NCI-H1092 treated with DMSO at 0.1 percent for 48 hours (cell line): ENCODE measurements around the gene CUX1.
"Not testable (repeated sequence)": the region's sequence is repeated elsewhere in the genome, so short reads cannot be mapped to it uniquely, and the experiment has no call there.

Source experiments
- DNase-seq: peaks from one replicate; lab custom pipeline; 2025; lab: John Stamatoyannopoulos, UW

The CUX1 gene

GRCh38 chr7:101792682-101793071, 24.7 kb upstream of the CUX1 start:
- DNase-seq: not testable (repeated sequence)

DNA sequence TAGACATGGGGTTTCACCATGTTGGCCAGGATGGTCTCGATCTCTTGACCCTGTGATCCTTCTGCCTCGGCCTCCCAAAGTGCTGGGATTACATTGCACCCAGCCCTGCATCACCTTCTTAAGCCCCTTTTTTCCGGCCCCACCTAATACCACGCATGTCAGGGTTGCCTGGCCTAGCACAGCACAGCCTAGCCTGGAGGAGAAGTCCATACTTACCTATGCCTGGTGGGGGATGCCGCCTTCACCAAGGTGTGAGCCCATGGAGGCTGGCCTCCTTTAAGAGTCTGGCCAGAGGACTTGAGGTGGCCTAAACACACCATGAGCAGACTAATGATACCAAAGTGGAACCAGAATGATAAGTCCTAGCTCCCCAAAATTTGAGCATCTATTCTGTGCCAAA, 22.0 kb upstream of the CUX1 start:
- DNase-seq: no peak

DNA sequence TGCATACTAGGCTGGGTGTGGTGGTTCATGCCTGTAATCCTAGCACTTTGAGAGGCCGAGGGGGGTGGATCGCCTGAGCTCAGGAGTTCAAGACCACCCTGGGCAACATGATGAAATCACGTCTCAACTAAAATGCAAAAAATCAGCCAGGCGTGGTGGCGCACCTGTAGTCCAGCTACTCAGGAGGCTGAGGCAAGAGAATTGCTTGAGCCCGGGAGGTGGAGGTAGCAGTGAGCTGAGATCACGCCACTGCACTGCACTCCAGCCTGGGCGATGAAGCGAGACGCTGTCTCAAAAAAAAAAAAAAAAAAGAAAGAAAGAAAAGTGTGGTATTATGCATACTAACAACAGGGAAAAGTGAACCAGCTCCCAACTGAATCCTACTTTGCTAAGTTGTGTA, 19.3 kb upstream of the CUX1 start:
- DNase-seq: not testable (repeated sequence)

DNA sequence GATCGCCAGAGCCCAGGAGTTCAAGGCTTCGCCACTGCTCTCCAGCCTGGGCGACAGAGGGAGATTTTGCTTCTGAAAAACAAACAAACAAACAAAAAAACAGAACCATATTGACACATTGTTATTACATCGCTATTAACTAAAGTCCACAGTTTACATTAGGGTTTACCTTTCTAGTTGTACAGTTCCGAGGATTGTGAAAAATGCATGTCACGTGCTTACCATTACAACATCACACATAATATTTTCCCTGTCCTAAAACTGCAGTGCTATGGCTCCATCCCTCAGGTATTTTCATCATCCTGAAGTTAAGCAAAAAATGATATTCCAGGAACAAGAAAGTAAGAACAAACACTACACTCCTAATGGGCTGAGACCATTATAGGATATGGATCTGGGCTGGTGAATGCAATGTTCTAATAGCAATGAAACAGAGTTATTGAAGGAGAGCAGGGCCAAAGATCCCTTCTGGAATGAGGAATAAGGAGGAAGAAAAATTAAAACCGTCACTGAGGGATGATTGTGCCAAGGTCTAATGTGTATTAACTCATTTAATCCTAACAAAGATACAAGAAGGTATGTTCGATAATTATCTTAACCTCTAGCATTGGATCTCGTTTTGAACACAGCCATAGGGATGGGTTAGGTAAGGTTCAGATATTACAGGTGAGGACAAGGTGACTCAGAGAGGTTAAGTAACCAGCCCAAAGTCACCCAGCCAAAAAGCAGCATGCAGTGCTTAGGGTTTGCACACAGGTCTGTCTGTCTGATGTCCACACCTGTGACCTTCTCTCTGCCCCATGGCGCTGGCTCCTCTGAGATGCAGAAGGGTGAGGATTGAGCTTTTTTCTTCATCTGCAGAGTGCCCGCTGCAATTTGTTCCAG, 14.0 kb upstream of the CUX1 start:
- no peak for DNase-seq

DNA sequence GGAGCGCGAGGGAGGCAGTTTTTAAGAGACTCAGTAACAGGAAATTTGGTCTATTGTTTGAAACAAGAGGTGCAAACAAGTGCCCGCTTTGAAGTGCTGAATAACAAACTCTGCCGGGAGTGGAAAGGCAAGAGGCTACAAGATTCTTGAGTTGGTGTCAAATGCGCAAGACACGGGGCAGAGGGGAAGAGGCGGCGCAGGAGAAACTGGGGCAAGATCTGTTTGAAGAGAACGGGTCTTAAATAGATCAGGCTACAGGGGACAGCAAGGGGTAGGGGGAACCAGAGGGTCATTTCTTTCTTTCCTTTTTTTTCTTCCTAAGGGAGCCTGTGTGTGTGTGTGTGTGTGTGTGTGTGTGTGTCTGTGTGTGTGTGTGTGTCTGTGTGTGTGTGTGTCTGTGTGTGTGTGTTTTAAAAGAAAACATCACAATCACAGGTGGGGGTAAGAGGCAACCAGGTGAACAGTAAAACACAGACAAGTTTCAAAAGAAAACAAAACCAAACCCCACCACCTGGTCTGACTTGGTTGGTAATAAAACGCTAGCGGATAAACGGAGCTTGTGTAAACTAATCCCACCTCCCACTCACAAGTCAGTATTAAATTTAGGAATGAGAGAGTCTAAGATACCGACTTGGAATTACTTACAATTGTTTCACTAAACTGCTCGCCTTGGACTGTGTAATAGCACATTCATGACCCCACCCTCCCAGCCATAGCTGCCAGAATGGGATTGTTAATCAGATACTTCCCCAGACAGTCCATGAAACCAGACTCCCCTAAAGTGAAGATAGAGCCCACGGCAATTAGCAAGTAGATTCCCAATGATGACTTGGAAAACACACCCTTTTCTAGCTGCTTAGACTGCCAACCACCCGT, 13.1 kb upstream of the CUX1 start:
- no peak for DNase-seq

DNA sequence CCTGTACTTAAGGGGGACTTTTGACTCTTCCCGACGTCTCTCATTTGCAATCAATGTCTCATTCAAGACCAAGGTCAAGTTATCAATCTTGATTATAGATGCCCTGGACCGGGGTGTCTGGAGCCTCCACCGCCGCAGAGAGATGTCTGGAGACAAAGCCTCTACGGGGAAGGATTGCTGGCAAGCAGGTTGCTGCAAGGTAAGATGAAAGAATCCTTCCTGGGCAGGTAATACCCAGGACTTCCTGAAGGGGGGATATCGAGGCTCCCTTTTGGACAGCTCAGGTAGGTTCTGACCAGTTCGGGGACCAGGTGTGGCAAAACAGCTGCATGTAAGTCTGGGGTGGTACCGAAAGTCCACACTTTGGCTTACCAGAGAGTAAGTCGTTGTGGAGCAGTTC, 12.5 kb upstream of the CUX1 start:
- no peak for DNase-seq

GRCh38 chr7:101812595-101812994, 4.8 kb upstream of the CUX1 start:
- no peak for DNase-seq

DNA sequence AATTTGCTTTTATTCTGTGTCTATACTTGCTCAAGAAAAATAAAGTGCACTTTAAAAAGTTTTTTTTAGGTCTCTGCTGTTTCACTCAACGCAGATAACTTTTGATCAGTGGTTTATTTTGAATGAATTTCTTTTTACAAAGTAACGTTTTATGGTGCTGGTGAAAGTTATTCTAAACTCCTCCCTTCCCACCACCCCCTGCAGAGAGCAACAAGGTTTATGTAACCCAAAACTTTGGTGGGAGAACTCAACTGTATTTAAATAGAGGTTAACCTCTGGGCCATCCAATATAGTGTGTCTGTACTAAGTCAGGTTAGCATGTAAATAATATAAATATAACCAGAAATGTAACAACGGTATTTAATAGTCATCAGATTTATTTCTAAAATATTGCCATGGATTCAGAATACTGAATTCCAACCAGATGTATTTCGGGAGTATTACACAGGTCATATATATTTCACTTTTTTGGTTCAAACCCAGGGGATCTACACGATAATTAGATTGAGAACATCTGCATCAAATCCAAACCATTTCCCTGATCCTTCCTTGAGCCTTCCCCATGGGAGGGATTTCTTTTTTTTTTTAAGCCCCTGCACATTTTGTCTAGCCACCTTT, 3.9 kb upstream of the CUX1 start:
- no peak for DNase-seq

- DNase-seq: peak; percentile 22
These were observed 3.1 kb upstream of the CUX1 start for GRCh38 chr7:101814081-101814990.

DNA sequence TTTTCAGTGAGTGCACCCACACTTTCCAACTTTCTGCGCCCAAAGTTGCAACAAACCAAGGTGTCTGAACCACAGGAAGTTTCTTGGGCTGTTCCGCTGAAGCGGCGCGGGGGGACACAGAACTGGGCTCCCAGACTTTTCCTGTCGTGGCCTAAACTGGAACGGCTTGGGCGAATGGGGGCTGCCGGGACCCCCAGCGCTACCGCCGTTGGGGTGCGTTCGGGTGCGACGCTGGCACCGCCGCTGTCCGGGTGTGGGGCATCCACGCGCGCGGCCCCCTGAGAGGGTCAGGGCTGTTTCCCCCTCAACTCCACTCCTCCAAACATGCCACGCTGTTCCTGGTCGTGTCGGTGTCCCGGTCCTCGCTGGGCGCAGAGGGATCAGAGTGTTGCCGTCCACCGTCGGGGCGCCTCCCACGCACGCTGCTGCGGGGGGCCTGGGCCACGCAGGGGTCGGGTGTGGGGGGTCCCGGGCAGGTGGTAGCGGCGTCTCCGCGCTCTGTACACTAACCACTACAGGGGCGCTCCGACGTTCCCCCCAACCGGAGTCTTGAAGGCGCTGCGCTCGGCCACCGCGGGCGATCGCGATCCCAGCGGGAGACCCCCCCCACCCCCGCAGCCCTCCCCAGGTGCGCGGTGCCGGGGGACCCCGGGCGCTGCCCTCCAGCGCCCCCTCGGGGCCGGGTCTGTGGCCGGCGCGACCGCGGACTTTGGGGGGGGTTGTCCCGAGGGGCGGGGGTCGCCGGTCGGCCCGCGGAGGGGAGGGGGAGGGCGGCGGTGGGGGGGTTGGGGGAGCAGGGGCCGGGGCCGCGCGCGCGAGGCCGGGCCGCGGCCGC, 2.2 kb upstream of the CUX1 start:
- peak; percentile 60 for DNase-seq

- DNase-seq: peak; percentile 89
These were observed 1.4 kb upstream of the CUX1 start for GRCh38 chr7:101815826-101816594.

DNA sequence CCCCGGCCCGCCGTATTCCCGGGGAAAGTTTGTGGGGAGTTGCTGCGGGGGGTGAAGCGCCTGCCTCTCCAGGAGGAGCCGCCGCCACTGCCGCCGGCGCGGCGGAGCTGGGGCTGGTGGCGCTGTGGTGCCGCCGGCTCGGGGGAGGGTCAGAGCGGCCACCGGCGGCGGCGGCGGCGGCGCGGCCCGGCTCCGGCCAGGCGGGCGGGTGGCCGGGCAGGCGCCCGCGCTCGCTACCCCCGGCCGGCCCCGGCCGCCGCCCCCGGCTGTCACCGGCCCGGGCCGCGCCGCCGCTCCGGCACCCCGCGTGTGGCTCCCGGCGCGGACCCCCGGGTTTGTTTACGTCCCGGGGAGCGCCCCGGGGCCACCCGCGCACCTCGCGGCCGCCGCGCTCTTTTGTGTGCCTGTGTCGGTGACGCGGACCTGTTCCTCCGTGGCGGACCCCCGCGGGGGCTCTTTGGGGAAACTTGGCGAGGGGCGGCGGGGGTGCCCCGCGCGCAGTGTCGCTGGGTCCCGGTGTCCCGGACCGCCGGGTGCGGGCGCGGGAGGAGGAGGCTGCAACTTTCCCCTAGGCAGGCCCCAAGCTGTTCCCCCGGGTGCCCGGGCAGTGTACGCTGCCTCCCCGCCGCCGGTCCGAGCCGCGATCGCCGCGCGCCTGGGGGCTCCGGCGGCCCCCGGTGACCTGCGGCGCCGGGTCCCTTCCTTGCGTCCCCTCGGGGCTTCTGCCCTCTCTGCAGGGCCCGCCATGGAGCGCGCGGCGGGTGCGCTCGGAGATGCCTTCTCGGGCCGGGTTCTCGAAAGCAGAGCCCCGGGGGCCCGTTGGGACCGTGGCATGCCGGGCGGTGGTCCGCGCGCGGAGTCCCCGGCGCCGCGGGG, 593 bp upstream of the CUX1 start:
- DNase-seq: peak; percentile 16

GRCh38 chr7:101818287-101819071, 1.1 kb downstream of the CUX1 start:
- no peak for DNase-seq

DNA sequence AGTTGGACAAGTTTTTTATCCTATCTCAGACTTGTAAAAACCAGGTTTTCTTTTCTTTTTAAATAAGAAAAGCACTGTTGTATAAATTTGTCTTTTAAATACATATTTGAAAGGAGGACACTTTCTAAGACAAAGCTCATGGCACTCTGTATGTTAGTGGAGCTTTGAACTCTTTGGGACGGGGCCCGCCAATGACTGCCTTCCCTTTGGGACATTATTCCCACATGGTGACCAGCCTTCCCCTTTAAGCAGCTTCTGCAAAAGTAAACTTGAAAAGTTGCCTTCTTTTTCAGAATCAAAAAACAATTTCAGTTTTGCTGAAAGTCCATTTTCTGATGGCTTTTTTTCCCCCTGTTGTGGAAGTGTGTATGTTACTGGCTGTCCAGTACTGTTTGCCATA, 1.8 kb downstream of the CUX1 start:
- DNase-seq: no peak

GRCh38 chr7:101819913-101820522, 2.6 kb downstream of the CUX1 start:
- DNase-seq: no peak

DNA sequence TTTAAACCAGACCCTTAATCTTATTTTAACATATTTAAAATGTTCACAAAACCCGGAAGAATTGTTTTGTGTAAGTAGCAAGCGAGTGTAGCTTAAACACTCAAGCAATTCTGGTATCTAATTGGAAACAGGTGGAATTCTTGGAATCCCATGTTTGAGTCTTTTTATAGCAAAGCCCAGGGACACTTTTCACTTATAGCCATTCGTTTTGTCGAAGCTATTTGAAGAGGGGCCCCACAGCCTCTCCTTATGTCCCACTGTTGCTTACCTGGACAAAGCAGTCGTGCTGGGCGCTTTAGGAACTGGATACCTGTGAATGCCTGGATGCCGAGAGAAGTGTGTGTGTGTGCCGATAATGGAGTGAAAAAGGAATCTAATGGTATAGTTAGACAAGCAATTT, 3.3 kb downstream of the CUX1 start:
- DNase-seq: no peak

- not testable (repeated sequence) for DNase-seq
These were observed 5.2 kb downstream of the CUX1 start for GRCh38 chr7:101822632-101823031.

- DNase-seq: no peak
These were observed 5.7 kb downstream of the CUX1 start for GRCh38 chr7:101823096-101823495.
